IPS-NIHi7 (cell line): ENCODE results near the gene ADAM8.

ENCODE experiments used
- DNase-seq: peaks from one replicate; pipeline ENCODE4 v3.0.0; 2012; ENCODE audit warnings: mixed read lengths; ENCODE audit errors: extremely low spot score

The ADAM8 gene

DNA sequence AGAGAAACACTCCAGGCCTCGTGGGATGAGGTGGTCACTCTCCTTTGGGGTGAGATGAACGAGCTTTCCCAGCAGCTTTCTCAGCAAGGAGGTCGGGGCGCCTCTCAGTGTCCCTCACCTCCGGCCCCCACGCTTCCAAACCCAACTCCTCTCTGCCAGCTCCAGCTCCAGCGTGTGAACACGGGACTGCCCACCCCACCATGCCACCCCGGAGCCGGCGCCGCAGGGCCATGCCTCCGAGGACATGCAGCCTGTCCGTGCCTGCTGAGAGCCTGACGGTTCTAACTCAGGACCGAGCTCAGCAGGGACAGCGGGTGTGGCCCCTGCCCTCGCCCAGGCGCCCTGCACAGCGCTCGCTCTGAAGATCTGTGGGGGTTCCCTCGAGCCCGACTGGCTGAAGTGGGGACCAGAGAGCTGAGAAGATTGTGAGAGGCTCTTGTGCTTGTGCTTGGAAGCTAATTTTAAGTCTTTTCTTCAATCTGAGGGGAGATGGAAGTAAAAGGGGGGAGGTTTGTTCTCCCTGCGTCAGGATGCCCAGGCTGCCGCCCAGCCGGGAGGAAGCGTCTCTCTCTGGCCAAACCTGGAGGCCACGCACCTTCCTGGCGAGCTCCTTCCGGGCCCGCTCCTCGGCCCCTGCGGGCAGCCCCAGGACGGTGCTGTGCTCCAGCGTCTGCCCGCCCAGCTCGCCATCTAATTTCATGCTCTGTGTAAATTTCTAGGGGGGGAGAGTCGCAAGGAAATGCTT lies 5.1 kb upstream of the ADAM8 start:
- DNase-seq: no peak

DNA sequence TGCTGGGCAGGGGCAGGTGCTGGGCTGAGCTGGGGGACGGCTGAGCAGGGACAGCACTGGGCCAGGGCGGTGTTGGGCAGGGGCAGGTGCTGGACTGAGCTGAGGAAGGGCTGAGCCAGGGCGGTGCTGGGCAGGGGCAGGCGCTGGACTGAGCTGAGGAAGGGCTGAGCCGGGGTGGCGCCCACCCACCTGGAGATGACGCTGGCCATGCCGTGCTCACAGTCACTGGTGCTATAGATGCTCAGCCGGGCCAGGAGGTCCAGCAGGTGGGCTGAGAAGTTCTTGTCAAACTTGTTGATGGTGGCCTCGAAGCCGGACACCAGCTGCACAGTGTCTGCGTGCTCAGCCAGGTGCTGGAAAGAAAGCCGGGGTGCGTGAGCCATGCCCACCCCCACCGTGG lies 4.4 kb upstream of the ADAM8 start:
- no peak for DNase-seq

DNA sequence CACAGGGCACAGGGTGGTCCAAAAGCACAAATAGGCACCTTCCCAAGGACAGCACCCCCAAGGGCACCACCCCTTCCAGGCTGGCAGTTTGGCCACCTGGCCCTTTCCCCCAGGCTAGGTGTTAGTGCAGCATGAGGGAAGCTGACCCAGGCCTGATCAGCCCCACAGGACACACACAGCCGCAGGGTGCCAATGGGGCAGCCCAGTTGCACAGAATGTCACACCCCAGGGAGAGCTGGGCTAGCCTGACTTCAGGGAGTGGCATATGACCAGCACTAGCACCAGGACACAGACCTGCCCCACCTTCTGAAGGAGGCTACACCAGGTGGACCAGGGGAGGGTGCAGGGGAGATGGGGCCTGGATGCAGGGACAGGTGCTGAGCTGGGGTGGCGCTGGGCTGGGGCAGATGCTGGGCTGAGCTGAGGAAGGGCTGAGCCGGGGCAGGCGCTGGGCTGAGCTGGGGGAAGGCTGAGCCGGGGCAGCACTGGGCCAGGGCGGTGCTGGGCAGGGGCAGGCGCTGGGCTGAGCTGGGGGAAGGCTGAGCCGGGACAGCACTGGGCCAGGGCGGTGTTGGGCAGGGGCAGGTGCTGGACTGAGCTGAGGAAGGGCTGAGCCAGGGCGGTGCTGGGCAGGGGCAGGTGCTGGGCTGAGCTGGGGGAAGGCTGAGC lies 3.9 kb upstream of the ADAM8 start:
- DNase-seq: no peak

DNA sequence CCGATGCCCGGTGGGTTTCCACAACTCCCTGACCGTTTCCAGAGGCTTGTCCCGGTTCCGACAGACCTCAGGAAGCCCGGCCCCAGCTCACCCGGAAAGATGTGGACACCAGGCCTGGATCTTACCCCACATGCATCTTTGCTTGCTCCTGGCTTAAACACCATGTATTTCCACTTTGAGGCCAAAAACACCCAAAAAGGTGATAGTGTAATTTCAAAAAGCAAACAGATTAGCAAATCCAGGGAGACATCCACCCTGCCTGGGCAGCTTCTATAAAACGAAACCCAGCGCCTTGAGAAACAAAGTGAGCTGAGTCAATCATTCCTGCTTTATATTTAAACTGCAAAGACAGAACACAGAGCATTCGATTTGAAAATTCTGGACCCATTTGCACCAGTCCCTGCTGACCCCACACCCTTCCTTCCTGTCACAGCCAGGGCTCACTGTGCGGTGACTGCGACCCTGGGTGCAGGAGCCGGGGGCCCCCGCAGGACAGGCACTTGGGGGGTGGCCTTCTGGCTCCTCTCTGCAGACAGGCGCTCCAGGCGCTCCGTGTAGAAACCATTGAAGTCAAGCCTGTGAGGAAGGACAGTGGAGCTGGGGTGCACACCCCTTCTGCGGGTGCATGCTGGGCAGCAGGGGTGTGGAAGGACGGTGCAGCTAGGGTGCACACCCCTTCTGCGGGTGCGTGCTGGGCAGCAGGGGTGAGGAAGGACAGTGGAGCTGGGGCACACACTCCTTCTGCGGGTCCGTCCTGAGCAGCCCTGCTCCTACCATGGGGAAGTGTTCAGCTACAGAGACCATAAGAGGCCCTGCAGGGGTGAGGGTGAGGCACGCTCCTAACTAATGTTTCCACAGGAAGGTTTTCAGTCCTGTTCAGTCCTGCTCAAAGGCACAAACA lies 2.9 kb upstream of the ADAM8 start:
- DNase-seq: no peak

DNA sequence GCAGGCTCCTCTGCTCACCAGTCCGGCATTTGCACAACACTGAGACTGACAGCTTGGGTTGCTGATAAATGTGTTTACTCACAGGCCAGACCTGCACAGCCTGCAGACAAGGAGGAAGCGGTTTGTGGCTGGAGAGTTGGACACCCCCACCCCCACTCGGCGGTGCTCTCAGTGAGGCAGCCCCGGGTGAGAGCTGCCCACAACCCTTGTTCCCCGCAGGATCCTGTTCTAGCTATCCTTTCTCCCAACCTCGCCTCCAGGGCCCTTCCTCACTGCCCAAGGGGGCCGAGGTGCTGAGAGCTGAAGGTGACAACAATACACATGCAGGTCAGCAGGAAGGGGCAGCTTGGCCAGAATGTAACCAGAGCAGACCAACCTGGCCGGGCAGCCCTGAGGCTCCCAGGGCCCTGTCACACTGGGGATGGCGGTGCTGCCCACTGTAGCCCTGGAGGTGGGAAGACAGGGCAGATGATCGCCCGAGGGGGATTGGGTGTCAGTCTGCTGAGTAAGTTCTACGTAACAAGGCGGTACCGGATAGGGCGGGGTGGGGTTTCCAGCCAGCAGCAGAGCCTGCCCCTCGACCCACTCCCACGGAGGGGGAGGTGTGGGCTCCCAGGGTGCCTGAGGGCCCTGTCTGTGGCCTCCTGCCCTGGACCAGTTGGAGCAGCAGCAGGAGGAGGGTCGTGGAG lies 2.1 kb upstream of the ADAM8 start:
- DNase-seq: no peak

DNA sequence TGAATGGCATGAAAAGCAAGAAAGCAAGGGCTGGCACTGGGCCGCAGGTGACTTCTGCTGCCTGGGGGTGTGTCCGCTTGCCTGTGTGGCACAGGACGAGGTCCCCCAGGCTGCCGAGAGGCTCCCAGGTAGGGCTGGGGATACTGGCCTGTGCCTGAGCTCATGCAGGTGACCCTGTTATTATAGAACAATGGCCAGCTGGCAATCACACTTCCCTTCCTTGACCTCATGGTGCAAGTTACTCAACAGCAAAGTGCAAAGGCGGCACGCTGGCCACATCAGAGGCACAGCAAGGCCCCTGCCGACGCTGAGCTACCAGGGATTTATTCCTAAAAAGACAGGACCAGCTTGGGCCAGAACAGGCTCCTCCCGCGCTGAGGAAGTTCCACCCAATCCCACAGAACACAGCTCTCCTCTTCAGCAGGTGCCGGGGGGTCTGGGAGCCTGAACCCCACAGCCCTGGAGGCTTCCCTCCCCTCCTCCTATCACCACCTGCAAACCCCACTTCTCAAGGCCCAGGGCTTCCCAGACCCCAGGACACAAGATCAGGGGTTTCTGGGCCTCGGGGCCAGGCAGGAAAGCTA lies 1.4 kb upstream of the ADAM8 start:
- no peak for DNase-seq

DNA sequence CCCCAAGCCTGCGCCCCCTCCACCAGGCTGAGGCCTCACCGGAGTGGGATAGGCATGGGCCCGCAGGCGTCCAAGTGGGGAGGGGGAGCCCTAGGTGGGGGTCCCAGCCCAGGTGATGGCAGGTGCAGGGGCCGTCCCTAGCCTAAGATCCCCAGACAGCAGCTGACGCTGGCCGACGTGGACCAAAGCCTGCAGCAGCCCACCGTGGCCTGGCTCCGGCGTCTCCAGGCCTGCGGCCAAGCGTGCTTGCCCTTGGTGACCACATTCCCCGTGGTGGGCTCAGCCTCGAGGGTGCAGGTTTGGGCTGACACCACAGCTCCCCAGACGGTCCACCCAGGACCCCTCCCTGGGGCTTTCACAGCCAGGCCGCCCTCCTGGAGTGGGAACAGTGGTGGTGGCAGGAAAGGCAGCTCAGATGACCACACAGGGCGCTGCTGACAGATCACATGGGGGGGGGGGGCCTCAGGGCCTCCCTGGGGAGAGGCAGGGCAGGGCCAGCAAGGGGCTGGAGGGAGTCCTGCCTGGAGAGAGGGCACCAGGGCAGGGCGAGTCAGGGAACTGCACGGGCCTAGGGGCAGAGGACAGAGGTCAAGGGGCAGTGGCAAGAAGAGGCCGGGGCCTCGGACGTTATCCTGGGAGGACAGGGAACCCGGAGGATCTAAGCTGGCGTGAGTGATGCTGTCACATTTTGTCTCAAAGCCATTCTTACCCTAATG lies 767 bp upstream of the ADAM8 start:
- DNase-seq: no peak

DNA sequence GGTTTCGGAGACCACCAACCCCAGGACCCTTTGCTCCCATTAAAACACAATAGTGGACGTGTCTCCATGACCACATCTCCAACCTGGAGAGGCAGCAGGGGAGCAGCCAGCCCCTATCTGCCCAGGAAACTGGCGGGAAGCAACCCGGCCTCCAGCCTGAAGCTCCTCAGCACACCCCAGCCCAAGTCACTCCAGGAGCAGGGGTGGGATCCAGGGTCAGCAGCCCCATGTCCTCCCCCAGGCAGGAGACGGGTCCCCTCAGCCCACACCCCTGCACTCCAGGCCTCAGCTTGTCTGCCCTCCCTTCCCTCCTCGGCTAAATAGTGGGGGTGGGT lies 601 bp downstream of the ADAM8 start:
- no peak for DNase-seq

DNA sequence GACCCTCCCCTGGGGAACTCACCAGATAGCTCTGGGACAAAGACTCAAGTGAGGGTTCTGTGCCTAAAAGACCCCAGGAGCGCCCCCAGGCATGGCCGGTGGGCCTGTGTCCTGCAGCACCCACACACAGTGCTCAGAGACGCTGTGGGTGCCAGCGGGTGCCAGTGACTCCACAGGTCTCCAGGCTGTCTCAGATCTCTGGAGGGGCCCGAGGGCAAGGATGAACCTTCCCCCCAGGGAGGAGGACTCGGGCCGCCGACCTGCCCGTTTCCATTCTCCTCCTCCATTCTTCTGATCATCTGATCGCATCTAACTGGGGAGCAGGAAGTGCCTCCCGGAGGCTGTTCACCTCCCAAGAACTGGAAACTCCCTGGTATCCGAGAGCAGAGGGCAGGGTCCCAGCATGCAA lies 980 bp downstream of the ADAM8 start:
- DNase-seq: peak; percentile 36

DNA sequence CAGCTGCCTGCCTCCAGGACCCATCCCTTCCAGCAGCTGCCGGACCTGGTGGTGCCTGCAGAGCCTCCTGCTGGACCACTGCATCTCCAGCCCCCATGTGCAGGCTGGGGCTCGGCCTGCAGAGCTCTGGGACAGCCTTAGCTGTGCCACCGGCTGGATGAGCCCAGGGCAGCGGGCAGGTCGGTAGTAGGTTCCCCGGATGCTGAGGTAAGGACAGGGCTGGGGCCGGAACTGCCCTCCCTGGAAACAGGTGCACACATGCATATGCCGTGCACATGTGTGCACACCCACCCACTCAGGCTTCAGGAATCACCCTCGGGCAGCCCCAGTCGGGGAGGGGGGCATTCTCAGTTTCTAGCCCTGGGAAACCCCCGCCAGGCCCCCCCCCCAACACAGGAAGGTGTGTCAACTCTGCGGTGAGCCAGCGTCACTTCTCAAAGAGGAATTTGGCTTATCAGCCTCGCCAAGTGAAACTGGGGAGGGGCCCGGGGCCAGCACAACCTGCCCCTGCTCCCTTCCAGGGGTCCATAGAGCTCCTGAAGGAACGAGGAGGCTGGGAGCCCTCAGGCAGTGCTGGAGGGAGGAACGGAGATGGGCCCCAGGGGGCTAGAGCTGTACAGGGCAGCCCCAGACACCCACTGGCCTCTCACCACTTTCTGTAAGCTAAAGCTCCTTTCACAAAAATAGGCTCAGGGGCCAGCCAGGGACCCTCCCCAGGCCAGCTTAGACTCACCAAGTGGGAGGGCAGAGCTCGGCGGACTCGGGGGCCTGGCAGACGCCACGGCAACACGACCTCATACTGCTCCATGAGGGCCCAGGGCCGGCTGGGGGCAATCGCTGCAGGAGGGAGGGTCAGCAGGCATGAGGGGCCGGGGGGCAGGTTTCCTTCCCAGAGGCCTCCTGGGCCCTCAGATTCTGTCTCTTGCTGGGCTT lies 1.7 kb downstream of the ADAM8 start:
- DNase-seq: peak; percentile 34

DNA sequence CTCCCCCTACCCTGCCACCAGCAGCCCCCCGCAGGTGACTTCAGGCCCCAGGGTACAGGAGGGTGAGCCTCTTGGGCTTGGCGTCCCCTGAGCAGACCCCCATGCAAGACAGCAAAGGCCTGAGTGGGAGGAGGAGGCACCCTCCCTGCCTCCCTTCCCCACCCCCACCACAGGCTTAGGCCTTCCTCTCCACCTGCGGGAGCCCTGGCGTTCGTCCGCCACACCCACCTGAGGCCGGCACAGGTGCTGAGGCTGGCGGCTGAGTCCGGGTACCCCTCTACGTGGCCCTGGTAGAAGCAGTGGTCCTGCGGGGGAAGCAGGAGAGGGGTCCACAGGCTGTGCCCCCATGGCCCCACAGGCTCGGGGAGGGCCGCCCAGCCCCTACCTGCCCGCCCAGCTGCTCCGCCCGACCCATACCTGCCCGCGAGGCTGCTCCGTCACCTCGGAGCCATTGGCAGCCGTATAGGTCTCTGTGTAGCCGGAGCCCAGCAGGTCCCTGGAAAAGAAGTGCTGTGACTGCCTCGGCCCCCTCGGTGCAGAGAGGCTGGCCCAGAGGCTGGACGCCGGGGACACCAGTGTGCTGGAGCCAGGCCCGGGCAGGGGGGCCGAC lies 3.0 kb downstream of the ADAM8 start:
- no peak for DNase-seq

DNA sequence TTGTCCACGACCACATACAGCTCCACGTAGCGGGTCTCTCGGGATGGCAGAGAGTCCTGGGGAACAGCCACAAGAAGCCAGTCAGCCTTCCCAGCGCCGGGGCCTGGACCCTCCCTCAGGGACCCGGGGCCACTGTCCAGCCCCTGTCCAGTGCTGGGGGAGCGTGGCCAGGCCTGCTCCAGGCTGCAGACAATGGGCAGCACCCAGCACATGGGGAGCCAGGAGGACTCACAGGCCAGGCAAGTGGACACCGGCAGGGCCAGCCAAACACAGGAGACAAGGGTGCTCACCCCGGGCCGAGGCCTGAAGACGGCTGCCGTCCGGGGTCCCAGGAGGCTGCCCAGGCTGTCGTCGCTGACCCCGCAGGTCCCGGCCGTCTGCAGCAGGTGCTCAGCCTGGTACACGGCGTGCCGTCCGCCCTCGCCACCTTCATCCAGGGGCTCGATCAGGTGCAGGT lies 3.7 kb downstream of the ADAM8 start:
- no peak for DNase-seq

DNA sequence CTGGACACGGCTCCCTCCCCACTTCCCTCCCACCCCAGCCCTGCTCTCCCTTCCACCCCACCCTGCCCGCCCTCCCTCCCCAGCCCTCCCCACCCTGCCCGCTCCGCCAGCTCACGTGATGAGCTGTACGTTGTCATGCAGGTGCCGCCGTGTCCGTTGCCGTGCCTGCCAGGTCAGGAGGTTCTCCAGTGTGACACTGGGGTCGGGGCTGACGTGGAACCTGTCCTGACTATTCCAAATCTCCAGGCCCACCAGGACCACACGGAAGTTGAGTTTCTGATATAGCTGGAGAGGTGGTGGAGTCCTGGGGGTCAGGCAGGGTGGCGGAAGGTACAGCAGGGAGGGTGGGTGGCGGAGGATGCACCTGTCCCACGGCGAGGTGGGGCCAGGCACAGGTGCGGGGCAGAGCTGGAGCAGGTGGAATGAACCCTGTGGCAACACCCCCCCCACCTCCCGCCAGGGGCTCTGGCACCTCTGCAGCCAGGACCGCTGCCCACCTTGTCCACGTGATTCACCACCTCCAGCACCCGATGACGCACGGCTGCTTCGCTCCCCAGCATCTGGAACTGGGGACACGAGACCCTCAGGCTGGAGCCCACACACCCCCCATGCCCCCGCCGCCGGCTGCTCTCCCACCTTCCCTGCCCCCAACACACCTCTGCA lies 4.2 kb downstream of the ADAM8 start:
- DNase-seq: no peak

DNA sequence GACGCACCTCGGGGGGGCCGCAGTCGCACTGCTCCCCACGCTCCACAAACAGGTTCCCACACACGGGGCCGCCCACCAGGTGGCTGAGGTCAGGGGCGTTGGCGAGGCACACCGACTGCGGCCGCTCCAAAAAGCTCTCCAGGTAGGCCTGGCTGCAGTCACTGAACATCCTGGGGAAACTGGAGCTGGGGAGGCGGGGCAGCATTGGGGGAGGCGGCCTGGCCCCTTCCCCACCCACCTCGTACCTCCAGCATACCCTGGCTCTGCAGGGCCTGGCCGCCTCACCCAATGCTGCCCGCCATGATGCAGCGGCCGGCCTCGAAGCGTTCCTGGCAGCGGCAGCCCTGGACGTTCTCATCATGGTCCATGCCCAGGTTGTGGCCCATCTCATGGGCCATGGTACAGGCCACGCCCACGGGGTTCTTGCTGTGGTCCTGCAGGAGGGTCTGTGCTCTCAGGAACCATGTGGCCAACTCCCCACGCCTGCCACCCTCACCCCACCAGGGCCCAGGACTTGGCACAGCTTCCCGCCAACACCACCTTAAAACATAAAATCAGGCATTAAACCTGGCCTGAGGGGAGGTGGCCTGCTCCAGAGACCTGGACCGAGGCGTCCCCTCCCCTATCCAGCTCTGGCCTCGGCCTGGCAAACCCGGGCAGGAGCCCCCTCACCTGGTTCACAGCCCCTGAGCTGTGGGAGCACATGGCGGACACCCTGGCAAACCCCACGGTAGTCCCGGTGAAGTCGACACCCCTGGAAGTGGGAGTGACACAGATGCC lies 5.0 kb downstream of the ADAM8 start:
- DNase-seq: no peak

DNA sequence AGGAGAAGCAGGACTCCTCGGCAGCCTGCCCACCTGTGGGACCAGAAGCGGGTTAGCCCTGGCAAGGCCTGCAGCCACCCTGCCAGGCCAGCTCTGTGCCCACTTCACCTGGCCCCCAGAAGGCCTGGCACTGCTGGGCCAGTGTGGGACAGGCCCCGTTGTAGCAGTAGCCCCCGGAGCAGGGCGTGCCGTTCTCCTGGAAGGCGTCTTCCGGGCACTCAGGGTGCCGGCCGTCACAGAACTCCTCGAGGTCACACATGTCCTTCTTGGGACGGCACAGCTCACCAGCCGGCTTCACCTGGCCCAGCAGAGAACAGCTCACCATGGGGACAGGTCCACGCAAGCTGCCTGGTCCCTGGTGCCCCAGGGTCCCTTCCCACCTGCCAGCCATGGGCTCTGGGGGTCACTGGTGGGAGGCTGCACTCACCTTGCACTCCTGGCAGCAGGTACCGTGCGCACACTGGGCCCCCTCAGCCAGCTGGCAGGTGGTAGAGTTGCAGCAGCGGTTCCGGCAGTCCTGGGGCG lies 5.8 kb downstream of the ADAM8 start:
- DNase-seq: no peak

DNA sequence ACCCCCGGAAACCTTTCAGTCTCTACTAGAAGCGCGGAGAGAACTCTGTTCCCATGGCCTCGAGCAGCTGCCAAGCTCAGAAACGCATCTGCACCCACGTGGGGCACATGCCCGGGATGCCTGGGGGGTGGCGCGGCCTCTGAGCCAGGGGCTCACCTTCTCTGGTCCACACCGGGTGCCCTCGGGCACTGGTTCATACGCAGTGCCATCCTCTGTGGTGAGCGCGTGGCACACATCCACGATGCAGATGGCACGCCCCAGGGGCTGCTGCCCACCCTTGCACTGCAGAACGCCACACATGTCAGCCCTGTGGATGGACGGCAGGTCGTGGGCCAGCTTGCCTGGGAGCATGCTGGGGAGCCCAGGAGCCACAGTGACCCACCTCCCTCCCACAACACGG lies 6.5 kb downstream of the ADAM8 start:
- no peak for DNase-seq

DNA sequence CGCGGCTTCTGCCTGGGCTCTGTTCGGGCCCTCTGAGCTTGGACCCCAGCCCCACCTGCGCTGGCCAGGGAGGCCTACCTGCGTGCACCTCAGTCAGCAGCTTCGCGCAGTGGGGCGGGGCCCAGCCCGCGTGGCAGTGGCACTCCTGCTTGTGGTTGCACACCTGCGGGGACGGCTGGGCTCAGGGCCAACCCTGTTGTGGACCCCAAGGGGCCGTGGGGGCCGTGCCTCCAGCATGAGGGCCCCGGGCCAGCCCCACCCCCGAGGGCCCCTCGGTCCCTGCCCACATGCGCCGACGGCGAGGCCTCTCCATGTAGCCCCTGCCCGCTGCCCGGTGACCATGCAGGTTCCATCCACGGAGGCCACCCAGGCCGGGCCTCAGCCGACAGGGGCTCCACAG lies 7.3 kb downstream of the ADAM8 start:
- DNase-seq: no peak

DNA sequence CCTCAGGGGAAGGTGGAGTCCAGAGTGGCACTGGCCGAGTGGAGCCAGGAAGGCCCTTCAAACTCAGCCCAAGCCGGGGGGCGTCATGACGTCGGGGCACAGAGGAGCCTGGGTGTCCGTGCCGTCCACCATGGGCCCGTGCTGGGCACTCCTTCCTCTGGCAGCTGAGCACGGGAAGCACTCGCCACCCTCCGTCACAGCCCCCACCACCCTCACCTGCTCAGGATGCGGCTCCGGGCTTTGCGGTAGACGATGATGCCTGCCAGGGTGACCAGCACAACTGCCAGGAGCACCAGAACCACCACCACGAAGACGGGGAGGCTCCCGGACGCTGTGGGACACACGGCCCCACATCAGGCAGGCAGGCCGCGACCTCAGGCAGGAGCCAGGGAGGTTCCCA lies 8.1 kb downstream of the ADAM8 start:
- no peak for DNase-seq
